GM19328 (cell line): Measurements from ENCODE around the gene CHMP2A.
"Not testable (repeated sequence)": the region's sequence is repeated elsewhere in the genome, so short reads cannot be mapped to it uniquely, and the experiment has no call there.

Experiments used
- ATAC-seq: cut with Tn5 transposase; IDR thresholded peaks from one replicate; pipeline ENCODE4 v1.9.1; 2021; ENCODE audit warnings: mild to moderate bottlenecking, moderate library complexity; ENCODE audit not compliant: unreplicated experiment

The CHMP2A gene

GRCh38 chr19:58513694-58514563 lies 41.0 kb downstream of the CHMP2A start:
- peak; percentile 78 for ATAC-seq

GRCh38 chr19:58513213-58513693 lies 41.7 kb downstream of the CHMP2A start:
- no peak for ATAC-seq

GRCh38 chr19:58511353-58512208 lies 43.3 kb downstream of the CHMP2A start, which contains the start of gene SLC27A5:
Gene SLC27A5, minus strand, starts transcription at chr19:58511992. Its CDS starts 37 bp downstream, at chr19:58511955.
- ATAC-seq, result no peak

- no peak for ATAC-seq
Measured at GRCh38 chr19:58510084-58510862, 44.6 kb downstream of the CHMP2A start.

GRCh38 chr19:58509731-58510083 lies 45.2 kb downstream of the CHMP2A start:
- no peak for ATAC-seq

GRCh38 chr19:58507602-58508223 lies 47.2 kb downstream of the CHMP2A start:
- ATAC-seq, result not testable (repeated sequence)
